Small intestine (tissue), 7 donors: ENCODE results near the gene PDZRN4. TPM values are rescaled to one million over a fixed set of nuclear protein-coding genes. Genes with fewer than 3 reads are reported as not detected.
"Not testable (repeated sequence)": the region's sequence is repeated elsewhere in the genome, so short reads cannot be mapped to it uniquely, and the experiment has no call there.

Experiments
- DNase-seq, 2 donors: peaks; one replicate each; pipeline versions ENCODE4 v3.0.0 to v3.0.0-alpha.2; 2013
- FAIRE-seq: peaks from 2 replicates; lab custom pipeline; 2012; peaks lifted over from hg19 to GRCh38; lab: Jason Lieb, UNC
- H3K27ac ChIP-seq, 3 donors: one replicate each; pipeline ENCODE4 v1.5.1; 2013; ENCODE audit warnings: low read length in 2 of 3, mild to moderate bottlenecking in 2 of 3, control low read depth in 1 of 3, inconsistent platforms in 1 of 3, low read depth in 1 of 3, moderate library complexity in 1 of 3
- H3K27me3 ChIP-seq, 3 donors: one replicate each; pipeline ENCODE4 v1.6.1; 2013; ENCODE audit warnings: low read length in 3 of 3, inconsistent platforms in 1 of 3; ENCODE audit not compliant: control insufficient read depth in 3 of 3, insufficient read depth in 3 of 3
- H3K36me3 ChIP-seq, 3 donors: one replicate each; pipeline ENCODE4 v1.6.1; 2013; ENCODE audit warnings: low read length in 3 of 3, inconsistent platforms in 1 of 3, low read depth in 1 of 3, mild to moderate bottlenecking in 1 of 3, moderate library complexity in 1 of 3; ENCODE audit not compliant: control insufficient read depth in 3 of 3, insufficient read depth in 2 of 3
- H3K4me1 ChIP-seq, 3 donors: one replicate each; pipeline ENCODE4 v1.6.1; 2013; ENCODE audit warnings: low read length in 2 of 3, inconsistent platforms in 1 of 3, low read depth in 1 of 3, mild to moderate bottlenecking in 1 of 3, moderate library complexity in 1 of 3; ENCODE audit not compliant: control insufficient read depth in 3 of 3, insufficient read depth in 2 of 3
- H3K4me3 ChIP-seq, 3 donors: one replicate each; pipeline ENCODE4 v1.5.1; 2013; ENCODE audit warnings: low read length in 3 of 3, control low read depth in 1 of 3, inconsistent platforms in 1 of 3, low read depth in 1 of 3, mild to moderate bottlenecking in 1 of 3, moderate library complexity in 1 of 3
- H3K9me3 ChIP-seq, 2 donors: one replicate each; pipeline ENCODE4 v1.6.1; 2013; ENCODE audit warnings: low read depth in 1 of 2, low read length in 1 of 2; ENCODE audit not compliant: control insufficient read depth in 2 of 2, insufficient read depth in 1 of 2
- WGBS, 3 donors: extraction: QIAGEN DNeasy Blood & Tissue Kit; methylation state at CpG; one replicate each; pipeline ENCODE4 v1.1.7; 2013; 5-methylcytosine and 5-hydroxymethylcytosine counted together
- polyA plus RNA-seq, 4 donors: library from polyadenylated mRNA; stranded (reverse) in 3 of 4; unstranded in 1 of 4; fragments of 200-250 nt in 3 of 4; fragments of 120-200 nt in 1 of 4; gene quantifications; one replicate each; pipeline versions ENCODE4 v1.2.1 to v1.2.3, GENCODE V29; 2013
- donor health status: healthy with polysubstance abuse.
- donor health status: control.
- donor health status: control.
- donor health status: Bipolar disorder and iron deficiency.
- donor health status: healthy.

PDZRN4 gene
- polyA plus RNA-seq, 4 donors: 0.27 to 0.88 (median 0.27) TPM; not detected in 1

DNA sequence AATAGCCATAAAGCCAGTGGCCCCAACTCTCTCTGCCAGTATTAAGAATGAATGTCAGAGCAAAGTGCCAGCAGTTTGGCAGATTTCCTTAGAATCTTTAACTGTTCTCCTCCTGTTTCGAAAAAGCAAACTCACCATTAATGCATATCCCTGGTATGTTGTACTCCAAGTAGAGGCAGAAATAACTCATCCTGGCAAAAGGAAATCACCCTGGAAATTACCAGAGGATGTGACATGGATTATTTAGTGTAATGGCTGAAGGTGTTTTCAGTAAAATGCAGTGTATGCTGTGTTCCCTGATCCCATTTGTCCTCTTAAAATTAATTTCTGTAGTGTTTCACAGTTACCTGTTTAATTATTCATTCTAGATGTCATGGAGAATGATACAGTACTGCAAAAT, 105.3 kb downstream of the PDZRN4 start:
- WGBS, 3 donors: 82 to 98% (median 88%) methylated on average over 1 of the region's 1 CpG
- H3K9me3 ChIP-seq: no peaks in the 10 kb centered on the region
- H3K36me3 ChIP-seq: no peaks in the 10 kb centered on the region
- no peak for FAIRE-seq
- no peaks in the 10 kb centered on the region for H3K4me1 ChIP-seq
- no peaks in the 10 kb centered on the region for H3K27me3 ChIP-seq
- DNase-seq: no peak
- H3K4me3 ChIP-seq: no peak overlapping the region
- no peak overlapping the region for H3K27ac ChIP-seq

DNA sequence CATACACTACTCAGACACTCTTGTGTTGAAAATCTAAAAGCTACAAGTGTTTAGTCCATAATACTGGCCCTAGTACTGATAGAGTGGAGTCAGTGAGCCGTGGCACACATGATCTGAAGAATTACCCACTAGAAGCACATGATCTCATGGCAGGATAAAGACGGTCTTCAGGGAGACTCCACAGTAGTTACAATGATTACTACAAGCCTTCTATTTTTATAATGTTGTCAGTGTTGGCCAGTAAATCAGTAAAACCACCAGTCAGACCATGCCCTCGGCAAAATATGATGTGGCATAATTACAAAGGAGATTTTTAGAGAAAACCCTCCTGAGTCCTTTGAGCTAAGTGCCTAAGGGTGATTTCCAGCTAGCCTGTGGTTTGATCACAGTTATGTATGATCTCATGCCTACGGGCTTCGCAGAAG, 114.9 kb downstream of the PDZRN4 start:
- no peaks in the 10 kb centered on the region for H3K4me1 ChIP-seq
- no peak overlapping the region for H3K27ac ChIP-seq
- H3K4me3 ChIP-seq: no peak overlapping the region
- H3K27me3 ChIP-seq: no peaks in the 10 kb centered on the region
- DNase-seq: no peak
- no peaks in the 10 kb centered on the region for H3K9me3 ChIP-seq
- H3K36me3 ChIP-seq: no peaks in the 10 kb centered on the region
- WGBS, 3 donors: 76 to 89% (median 76%) methylated on average over 5 of the region's 5 CpGs
- no peak for FAIRE-seq

DNA sequence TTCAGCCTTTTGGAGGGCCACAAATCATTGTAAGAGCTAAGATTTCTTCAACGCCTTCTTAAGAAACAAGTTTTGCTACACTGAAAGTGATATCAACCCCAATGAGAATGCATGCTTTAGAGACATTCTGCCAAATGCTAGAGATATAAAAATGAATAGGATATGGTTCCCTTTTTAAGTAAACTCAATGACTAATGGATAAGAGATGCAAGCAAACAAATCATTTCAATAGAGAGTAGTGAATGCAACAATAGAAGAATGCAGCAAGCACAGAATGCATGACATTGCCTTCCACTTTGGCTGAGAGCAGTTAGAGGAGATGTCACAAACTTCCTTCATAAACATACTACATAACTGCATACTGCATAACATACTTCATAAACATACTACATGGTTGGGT, 116.4 kb downstream of the PDZRN4 start:
- H3K4me1 ChIP-seq: no peaks in the 10 kb centered on the region
- H3K27me3 ChIP-seq: no peaks in the 10 kb centered on the region
- no peaks in the 10 kb centered on the region for H3K9me3 ChIP-seq
- DNase-seq (no peak), FAIRE-seq (no peak)
- WGBS, 3 donors: 64 to 75% (median 64%) methylated on average over 1 of the region's 1 CpG
- H3K36me3 ChIP-seq: no peaks in the 10 kb centered on the region
- no peak overlapping the region for H3K4me3 ChIP-seq
- H3K27ac ChIP-seq: no peak overlapping the region

DNA sequence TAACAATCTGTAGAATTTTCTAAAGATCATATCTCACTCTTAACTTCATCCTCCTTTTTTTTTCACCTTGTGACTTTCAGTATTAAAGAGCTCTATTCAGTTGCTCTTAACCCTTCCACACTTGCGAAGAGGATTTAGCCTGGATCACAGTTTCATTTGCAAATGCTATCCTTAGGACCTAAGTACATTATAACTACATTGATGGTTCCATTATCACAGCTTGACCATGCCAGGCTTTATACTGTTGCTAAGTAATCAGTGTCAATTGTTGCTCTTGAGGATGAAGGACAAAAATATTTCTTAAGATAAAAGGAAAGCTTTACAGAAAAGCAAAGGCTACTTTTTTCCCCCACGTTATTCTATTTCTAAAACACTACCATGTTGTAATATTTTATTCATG, 122.2 kb downstream of the PDZRN4 start:
- no peak for DNase-seq
- H3K9me3 ChIP-seq: no peaks in the 10 kb centered on the region
- H3K4me3 ChIP-seq: no peak overlapping the region
- FAIRE-seq: no peak
- H3K27me3 ChIP-seq: no peaks in the 10 kb centered on the region
- H3K4me1 ChIP-seq: no peaks in the 10 kb centered on the region
- WGBS, 3 donors: 79 to 86% (median 84%) methylated on average over 2 of the region's 2 CpGs
- no peak overlapping the region for H3K27ac ChIP-seq
- H3K36me3 ChIP-seq: no peaks in the 10 kb centered on the region

DNA sequence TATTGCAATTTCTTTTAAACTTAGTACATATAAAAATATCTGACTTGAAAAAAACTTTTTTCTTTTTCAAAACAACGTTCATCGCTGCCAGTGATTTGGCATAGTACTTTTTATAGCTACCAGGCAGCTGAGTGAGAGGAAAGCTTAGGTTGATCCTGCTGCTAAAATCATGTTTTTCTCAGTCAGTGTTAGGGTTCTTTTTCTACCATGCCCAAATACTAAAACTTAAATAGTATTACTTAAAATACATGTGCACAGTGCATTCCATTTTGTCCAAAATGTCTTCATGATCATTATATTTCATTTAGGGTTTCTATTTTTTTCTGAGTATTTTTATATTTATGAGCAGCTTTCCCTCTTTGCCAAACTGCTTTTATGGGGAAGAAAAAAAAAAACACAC, 123.8 kb downstream of the PDZRN4 start:
- no peaks in the 10 kb centered on the region for H3K36me3 ChIP-seq
- no peak overlapping the region for H3K4me3 ChIP-seq
- no peaks in the 10 kb centered on the region for H3K9me3 ChIP-seq
- H3K27ac ChIP-seq: no peak overlapping the region
- FAIRE-seq (no peak), DNase-seq (no peak)
- WGBS, 3 donors: 83 to 88% (median 85%) methylated on average over 2 of the region's 2 CpGs
- no peaks in the 10 kb centered on the region for H3K27me3 ChIP-seq
- no peaks in the 10 kb centered on the region for H3K4me1 ChIP-seq

DNA sequence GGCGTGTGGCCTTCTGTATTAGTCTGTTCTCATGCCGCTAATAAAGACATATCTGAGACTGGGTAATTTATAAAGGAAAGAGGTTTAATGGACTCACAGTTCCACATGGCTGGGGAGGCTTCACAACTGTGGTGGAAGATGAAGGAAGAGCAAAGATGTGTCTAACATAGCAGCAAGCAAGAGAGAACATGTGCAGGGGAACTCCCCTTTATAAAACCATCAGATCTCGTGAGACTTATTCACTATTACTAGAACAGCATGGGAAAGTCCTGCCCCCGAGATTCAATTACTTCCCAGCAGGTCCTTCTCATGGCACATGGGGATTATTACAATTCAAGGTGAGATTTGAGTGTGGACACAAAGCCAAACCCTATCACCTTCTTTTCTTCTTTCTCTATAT, 124.3 kb downstream of the PDZRN4 start:
- DNase-seq, H3K9me3 ChIP-seq, H3K4me1 ChIP-seq, H3K4me3 ChIP-seq, H3K36me3 ChIP-seq, FAIRE-seq, H3K27me3 ChIP-seq, H3K27ac ChIP-seq: not testable (repeated sequence)
- WGBS, 3 donors: 54 to 80% (median 58%) methylated on average over 4 of the region's 4 CpGs

DNA sequence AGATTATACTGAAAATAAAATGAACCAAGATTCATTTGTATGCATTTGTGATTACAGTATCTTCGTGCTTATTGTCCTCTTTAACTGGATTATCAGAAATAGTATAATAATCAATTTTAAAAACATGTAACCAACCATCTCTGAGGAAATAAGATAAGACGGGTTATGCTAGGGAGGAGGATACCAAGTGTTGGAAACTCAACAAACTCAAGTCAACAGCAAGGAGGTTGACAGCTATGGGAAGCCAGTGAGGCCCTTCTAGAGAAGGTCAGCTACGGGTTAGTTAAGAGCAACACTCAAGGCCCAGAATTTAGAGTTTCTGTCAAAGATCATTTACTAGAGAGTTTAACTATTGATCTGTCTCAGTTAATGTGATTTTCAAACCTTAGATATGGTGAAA, 137.2 kb downstream of the PDZRN4 start:
- Histone ChIP-seq H3K36me3 (no peaks in the 10 kb centered on the region), H3K9me3 (no peaks in the 10 kb centered on the region), H3K4me1 (no peaks in the 10 kb centered on the region), H3K27me3 (no peaks in the 10 kb centered on the region), H3K4me3 (no peak overlapping the region), H3K27ac (no peak overlapping the region)
- no peak for DNase-seq
- no peak for FAIRE-seq
- WGBS, 3 donors: 64 to 81% (median 68%) methylated on average over 3 of the region's 3 CpGs

DNA sequence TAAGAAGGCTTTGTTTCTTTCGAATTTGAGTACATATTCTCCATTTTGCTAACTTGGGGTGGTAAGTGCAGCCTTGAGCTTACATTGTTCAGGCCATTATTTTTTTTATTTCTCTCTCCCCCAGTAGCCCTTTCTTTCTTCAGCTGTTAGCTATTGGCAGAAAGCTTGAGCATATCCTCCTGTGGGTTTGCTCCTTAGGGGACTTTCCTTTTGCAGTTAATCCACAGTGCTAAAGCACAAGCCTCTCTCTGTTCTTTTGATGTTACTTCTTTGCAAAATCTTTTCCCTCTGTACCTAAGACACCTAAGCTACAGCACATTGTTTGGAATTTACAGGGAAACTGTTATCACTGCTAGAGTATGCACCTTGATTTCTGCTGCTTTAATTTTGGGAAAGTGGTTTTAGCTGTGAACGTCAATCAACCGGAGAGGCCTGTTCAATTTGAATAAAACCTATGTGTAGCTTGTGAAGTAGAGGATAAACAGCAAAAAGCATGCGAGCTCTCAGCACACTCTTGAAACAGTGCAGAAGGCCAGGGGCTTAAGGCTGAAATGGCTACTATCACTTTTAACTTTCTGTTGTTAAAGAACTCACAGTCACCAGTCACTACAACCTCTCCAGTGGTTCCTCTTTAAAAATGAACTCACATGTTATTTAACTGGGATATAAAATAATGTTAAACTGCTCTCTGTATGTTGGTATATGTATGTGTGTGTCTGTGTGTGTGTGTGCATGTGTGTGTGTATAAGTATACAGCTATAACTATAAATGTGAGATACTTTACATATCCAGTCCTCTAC, 139.2 kb downstream of the PDZRN4 start:
- H3K27me3 ChIP-seq: no peaks in the 10 kb centered on the region
- DNase-seq (no peak), FAIRE-seq (no peak)
- 53 to 69% (median 58%) methylated on average over 4 of the region's 4 CpGs for WGBS, 3 donors
- no peaks in the 10 kb centered on the region for H3K9me3 ChIP-seq
- H3K27ac ChIP-seq: no peak overlapping the region
- H3K4me3 ChIP-seq: no peak overlapping the region
- H3K36me3 ChIP-seq: no peaks in the 10 kb centered on the region
- H3K4me1 ChIP-seq: no peaks in the 10 kb centered on the region

DNA sequence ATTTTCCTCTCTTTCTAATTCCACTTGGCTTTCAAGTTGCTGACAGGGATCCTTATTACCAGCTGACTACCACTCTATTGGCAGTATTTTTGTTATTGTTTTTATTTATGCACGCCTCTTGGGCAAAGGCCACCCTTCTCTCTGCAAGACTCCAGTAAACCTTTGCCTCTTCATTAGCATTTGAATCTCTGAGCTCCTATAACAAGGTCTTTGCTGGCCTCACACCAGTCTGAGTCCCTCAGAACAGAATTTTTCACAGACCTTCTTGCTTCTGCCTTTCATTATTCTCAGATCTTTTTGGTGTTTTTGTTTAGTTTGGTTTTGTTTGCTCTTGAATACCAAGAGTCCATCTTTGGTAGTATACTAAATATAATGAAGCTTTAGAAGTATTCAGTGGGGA, 145.9 kb downstream of the PDZRN4 start:
- DNase-seq: no peak
- 45 to 76% (median 58%) methylated on average over 1 of the region's 1 CpG for WGBS, 3 donors

More for the DNA sequence above, 145.9 kb downstream of the PDZRN4 start:
- Histone ChIP-seq H3K9me3 (no peaks in the 10 kb centered on the region), H3K36me3 (no peaks in the 10 kb centered on the region), H3K27me3 (no peaks in the 10 kb centered on the region), H3K4me3 (no peak overlapping the region), H3K27ac (no peak overlapping the region), H3K4me1 (no peaks in the 10 kb centered on the region)
- FAIRE-seq: no peak
